ENCODE data around the gene SSTR3. TPM values are rescaled to one million over a fixed set of nuclear protein-coding genes. Genes with fewer than 3 reads are reported as not detected.
"Not testable (repeated sequence)": the region's sequence is repeated elsewhere in the genome, so short reads cannot be mapped to it uniquely, and the experiment has no call there.

SSTR3 gene
- total RNA-seq, 1 donor from 2014 or later, result not detected

DNA sequence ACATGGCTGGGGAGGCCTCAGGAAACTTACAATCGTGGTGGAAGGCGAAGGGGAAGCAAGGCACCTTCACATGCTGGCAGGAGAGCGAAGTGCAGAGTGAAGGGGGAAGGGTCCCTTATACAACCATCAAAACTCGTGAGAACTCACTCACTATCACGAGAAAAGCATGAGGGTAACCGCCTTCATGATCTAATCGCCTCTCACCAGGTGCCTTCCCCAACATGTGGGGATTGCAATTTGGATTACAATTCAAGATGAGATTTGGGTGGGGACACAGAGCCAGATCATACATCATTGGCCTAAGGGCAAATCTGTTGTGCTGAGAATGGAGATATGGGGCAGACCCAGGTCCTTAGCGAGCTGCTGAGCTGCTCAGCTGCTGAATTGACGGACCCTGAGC lies 37.3 kb downstream of the SSTR3 start:
- H3K4me1 ChIP-seq, result peaks cover 39% of the 10 kb centered on the region

DNA sequence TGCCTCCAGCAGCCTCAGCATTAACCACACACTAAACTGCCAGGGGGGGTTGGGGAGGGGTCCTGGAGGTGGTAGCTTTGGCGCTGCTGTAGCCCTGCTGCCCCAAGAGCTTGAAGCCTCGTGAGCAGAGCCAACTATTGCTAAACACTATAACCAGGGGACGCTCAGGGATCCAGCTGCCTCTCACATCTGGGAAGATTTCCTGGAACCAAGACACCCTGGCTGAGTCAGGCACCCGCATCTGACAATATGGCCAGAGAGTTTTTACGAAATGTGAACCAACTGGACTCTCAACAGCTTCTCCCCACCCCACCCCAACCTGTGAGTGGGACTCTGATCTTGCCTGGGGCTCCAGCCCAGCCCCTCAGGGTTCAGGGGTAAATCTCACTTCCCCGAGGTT lies 38.6 kb downstream of the SSTR3 start:
- Histone ChIP-seq H3K4me3 (no peak overlapping the region), H3K36me3 (no peaks in the 10 kb centered on the region), H3K27ac (no peak overlapping the region), H3K4me1 (peaks cover 33% of the 10 kb centered on the region), H3K9me3 (no peaks in the 10 kb centered on the region), H3K27me3 (no peaks in the 10 kb centered on the region)
- TF ChIP-seq, protein P1, sequence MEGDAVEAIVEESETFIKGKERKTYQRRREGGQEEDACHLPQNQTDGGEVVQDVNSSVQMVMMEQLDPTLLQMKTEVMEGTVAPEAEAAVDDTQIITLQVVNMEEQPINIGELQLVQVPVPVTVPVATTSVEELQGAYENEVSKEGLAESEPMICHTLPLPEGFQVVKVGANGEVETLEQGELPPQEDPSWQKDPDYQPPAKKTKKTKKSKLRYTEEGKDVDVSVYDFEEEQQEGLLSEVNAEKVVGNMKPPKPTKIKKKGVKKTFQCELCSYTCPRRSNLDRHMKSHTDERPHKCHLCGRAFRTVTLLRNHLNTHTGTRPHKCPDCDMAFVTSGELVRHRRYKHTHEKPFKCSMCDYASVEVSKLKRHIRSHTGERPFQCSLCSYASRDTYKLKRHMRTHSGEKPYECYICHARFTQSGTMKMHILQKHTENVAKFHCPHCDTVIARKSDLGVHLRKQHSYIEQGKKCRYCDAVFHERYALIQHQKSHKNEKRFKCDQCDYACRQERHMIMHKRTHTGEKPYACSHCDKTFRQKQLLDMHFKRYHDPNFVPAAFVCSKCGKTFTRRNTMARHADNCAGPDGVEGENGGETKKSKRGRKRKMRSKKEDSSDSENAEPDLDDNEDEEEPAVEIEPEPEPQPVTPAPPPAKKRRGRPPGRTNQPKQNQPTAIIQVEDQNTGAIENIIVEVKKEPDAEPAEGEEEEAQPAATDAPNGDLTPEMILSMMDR (IDR thresholded peaks at IDR 0.05), result no peak
- TF ChIP-seq POLR2AphosphoS5 (IDR thresholded peaks at IDR 0.05; ENCODE audit: insufficient read depth in 1 of 2, low read depth in 1 of 2), result peak in 1 of 2 donors; percentile 41
- no peak for TF ChIP-seq POLR2A (IDR thresholded peaks at IDR 0.05)
- DNase-seq (ENCODE audit: extremely low spot score in 2 of 2), result no peak
- intact Hi-C loops (cut with DNase I), result no loop called here

More for the DNA sequence above, 37.3 kb downstream of the SSTR3 start:
- DNase-seq (ENCODE audit: extremely low spot score in 2 of 2), result no peak
- Histone ChIP-seq H3K27me3 (no peaks in the 10 kb centered on the region), H3K36me3 (no peaks in the 10 kb centered on the region), H3K4me3 (no peak overlapping the region), H3K9me3 (no peaks in the 10 kb centered on the region), H3K27ac (no peak overlapping the region)
- TF ChIP-seq, protein P1 (IDR thresholded peaks at IDR 0.05), result no peak
- no peak for TF ChIP-seq POLR2A (IDR thresholded peaks at IDR 0.05)
- intact Hi-C loops (cut with DNase I), result no loop called here

DNA sequence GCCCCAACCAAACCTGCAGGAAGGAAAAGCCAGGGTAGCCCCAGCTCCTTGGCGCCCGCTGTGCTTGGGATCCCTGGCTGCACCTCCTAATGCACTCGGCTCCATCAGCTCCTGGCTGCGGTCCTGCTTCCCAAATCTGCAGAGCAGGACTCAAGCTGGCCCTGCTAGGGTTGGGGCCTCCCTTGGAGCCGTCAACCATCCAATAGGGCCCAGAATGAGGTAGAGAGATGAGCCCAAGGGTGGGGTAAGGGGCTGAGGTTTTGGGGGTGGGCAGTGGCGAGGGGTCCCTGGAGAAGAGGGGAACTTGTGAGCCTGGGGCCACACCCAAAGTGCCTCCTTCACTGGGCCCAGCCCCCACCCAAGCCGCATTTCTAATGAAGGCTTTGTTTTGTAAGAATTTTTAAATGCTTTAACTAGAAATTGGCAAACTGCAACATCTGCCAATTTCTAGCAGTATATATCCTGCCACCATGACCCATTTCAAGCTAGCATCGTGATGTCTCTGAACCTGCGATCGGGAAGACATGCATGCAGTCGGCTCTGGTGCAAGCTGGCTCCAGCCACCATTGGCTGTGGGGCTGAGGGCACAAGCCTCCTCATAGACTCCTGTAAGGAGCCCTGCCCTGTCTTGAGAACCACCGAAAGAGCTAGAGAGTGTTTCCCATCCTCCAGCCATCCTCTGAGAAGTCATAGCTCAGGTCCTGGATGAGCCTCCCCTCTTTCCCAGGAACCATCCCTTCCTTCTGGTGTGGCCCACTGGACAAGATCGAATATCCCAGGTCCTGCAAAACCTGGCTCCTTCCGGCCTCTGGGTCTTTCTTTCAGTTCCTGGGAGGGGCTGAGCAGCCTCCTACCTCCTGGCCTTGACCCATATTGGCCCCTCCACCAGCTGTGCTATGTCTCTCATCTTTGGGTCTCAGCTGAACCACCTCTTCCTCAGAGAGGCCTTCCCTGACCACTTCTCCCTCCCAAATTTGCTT lies 39.7 kb downstream of the SSTR3 start:
- H3K4me1 ChIP-seq, result peaks cover 28% of the 10 kb centered on the region
- H3K27ac ChIP-seq, result no peak overlapping the region
- no peaks in the 10 kb centered on the region for H3K36me3 ChIP-seq
- DNase-seq (ENCODE audit: extremely low spot score in 2 of 2), result no peak
- no peaks in the 10 kb centered on the region for H3K27me3 ChIP-seq
- intact Hi-C loops (cut with DNase I), result no loop called here
- no peak overlapping the region for H3K4me3 ChIP-seq
- H3K9me3 ChIP-seq, result no peaks in the 10 kb centered on the region
- TF ChIP-seq POLR2A (IDR thresholded peaks at IDR 0.05) (no peak), POLR2AphosphoS5 (IDR thresholded peaks at IDR 0.05; ENCODE audit: insufficient read depth in 1 of 2, low read depth in 1 of 2) (no peak)
- TF ChIP-seq, protein P1 (IDR thresholded peaks at IDR 0.05), result no peak

DNA sequence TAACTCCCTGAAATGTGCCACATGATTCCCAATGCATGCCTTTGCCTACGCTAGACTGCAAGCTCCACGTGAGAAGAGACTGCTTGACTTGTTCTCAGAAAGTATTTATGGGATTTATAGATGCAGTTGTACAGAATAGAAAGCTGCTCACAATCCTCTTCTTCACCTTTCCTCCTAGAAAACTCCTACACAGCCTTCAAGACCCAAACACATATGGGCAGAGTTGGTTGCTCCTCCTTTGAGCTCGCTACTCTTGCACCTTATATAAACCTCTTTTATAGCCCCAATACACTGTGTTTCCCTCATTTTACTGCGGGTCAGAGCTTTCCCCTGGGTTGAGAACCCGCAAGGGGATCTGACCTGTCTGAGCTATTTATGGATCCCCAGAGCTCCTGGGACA lies 40.6 kb downstream of the SSTR3 start:
- no peaks in the 10 kb centered on the region for H3K27me3 ChIP-seq
- H3K4me1 ChIP-seq, result peaks cover 26% of the 10 kb centered on the region
- H3K9me3 ChIP-seq, result no peaks in the 10 kb centered on the region
- H3K4me3 ChIP-seq, result no peak overlapping the region
- TF ChIP-seq, protein P1 (IDR thresholded peaks at IDR 0.05), result no peak
- H3K36me3 ChIP-seq, result no peaks in the 10 kb centered on the region
- intact Hi-C loops (cut with DNase I), result no loop called here
- no peak for DNase-seq (ENCODE audit: extremely low spot score in 2 of 2)
- no peak overlapping the region for H3K27ac ChIP-seq

DNA sequence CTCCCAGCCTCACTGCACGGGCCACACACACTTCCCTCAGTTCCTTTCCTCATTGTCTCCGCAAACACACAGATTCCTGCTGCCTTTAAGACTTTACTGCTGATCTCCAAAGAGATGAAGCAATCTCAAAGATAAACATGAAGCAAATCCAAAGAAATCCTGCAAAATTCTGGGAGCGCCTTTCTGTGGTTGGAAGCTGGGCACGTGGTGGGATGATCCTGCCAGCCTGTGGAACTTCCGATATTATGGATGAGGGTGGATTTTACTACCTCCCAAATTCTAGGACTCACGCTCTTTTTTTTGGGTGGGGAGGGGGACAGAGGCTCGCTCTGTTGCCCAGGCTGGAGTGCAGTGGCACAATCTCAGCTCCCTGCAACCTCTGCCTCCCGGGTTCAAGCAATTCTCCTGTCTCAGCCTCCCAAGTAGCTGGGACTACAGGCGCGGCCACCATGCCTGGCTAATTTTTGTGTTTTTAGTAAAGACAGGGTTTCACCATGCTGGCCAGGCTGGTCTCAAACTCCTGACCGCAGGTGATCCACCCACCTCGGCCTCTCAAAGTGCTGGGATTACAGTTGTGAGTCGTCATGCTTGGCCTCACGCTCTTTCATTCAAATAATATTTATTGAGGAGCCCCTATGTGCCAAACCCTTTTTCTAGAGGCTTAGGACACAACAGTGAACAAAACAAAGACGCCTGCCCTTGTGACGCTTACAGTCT lies 41.4 kb downstream of the SSTR3 start:
- H3K27me3 ChIP-seq; H3K36me3 ChIP-seq; DNase-seq (ENCODE audit: extremely low spot score in 2 of 2); H3K9me3 ChIP-seq; intact Hi-C loops (cut with DNase I); H3K4me3 ChIP-seq: not testable (repeated sequence)
- Histone ChIP-seq H3K4me1 (peaks cover 19% of the 10 kb centered on the region), H3K27ac (peak overlapping the region; percentile 64)
